Calu3 (cell line): Measurements from ENCODE around the gene RSL1D1. TPM values are rescaled to one million over a fixed set of nuclear protein-coding genes. Genes with fewer than 3 reads are reported as not detected.

Experiments used
- BruUV-seq: library from RNA; stranded (reverse); fragments of 400-500 nt; replicated peaks from 2 replicates; lab custom pipeline; 2021; lab: Mats Ljungman, UMichigan
- CTCF ChIA-PET: fragments of 300-600 bp; sonication (Branson Sonifier 250); formaldehyde crosslinking; loops from one replicate; lab custom pipeline; 2022; ENCODE audit warnings: antibody characterized with exemption; lab: Charles Lee
- DNase-seq: peaks from one replicate; pipeline ENCODE4 v3.0.0; 2022
- H3K27ac Mint-ChIP-seq: one replicate; pipeline ENCODE4 v1.8.0; 2022; ENCODE audit warnings: mixed read lengths; ENCODE audit not compliant: unreplicated experiment
- H3K27me3 Mint-ChIP-seq: one replicate; pipeline ENCODE4 v1.8.0; 2022; ENCODE audit warnings: mixed read lengths; ENCODE audit not compliant: unreplicated experiment
- H3K36me3 Mint-ChIP-seq: one replicate; pipeline ENCODE4 v1.8.0; 2022; ENCODE audit warnings: mild to moderate bottlenecking, moderate library complexity, mixed read lengths; ENCODE audit not compliant: insufficient read depth, unreplicated experiment
- H3K4me1 Mint-ChIP-seq: one replicate; pipeline ENCODE4 v1.8.0; 2022; ENCODE audit warnings: mild to moderate bottlenecking, low read depth, mixed read lengths; ENCODE audit not compliant: unreplicated experiment
- H3K4me3 Mint-ChIP-seq: one replicate; pipeline ENCODE4 v1.8.0; 2022; ENCODE audit warnings: mild to moderate bottlenecking, low read depth, moderate library complexity, mixed read lengths; ENCODE audit not compliant: unreplicated experiment
- H3K9me3 Mint-ChIP-seq: one replicate; pipeline ENCODE4 v1.8.0; 2022; ENCODE audit warnings: low read depth, mixed read lengths; ENCODE audit not compliant: unreplicated experiment
- intact Hi-C: fragments of 100-400 bp; cut with micrococcal nuclease; formaldehyde crosslinking; loops from one replicate; pipeline ENCODE4 v1.10.0; 2022; ENCODE audit not compliant: unreplicated experiment
- total RNA-seq: library from RNA; stranded (reverse); gene quantifications from 2 replicates; pipeline ENCODE4 v1.2.3, GENCODE V29; 2022
- TF ChIP-seq, protein P1 (sequence below): fragments of 200-600 bp; IDR thresholded peaks from one replicate; pipeline ENCODE4 v1.8.0; 2022; ENCODE audit warnings: antibody characterized with exemption; ENCODE audit not compliant: unreplicated experiment

Gene RSL1D1
- total RNA-seq, 1 experiment from 2014 or later, result 239 TPM

DNA sequence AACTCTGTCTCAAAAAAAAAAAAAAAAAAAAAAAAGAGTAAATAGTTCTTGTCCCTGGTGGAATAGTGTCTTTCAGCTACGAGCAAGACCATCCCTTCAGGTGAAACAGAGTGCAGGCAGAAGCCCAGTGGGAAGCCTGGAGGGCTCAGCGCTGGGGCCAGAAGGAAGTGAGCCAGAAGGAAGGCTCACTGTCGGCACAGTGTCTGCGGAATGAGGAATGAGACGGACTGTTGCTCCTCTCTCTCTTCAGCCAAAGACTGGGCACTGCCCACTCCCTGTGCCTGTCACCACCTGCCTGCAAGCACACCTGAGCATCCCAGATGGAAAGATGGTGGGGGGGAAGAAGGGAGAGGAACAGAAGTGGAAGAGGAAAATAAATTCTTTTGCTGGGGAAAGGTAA, 7.5 kb downstream of the RSL1D1 start:
- H3K4me1 Mint-ChIP-seq, result no peaks in the 10 kb centered on the region
- CTCF ChIA-PET, result interaction anchor here (0.7 to 0.9 kb wide), 2 partner anchors 10 to 575 kb away, joined by 3 read pairs; no protein-coding TSS in a partner anchor
- no peaks in the 10 kb centered on the region for H3K9me3 Mint-ChIP-seq
- H3K4me3 Mint-ChIP-seq, result no peak overlapping the region
- no peak for DNase-seq
- no peak overlapping the region for H3K27ac Mint-ChIP-seq
- TF ChIP-seq, protein P1, sequence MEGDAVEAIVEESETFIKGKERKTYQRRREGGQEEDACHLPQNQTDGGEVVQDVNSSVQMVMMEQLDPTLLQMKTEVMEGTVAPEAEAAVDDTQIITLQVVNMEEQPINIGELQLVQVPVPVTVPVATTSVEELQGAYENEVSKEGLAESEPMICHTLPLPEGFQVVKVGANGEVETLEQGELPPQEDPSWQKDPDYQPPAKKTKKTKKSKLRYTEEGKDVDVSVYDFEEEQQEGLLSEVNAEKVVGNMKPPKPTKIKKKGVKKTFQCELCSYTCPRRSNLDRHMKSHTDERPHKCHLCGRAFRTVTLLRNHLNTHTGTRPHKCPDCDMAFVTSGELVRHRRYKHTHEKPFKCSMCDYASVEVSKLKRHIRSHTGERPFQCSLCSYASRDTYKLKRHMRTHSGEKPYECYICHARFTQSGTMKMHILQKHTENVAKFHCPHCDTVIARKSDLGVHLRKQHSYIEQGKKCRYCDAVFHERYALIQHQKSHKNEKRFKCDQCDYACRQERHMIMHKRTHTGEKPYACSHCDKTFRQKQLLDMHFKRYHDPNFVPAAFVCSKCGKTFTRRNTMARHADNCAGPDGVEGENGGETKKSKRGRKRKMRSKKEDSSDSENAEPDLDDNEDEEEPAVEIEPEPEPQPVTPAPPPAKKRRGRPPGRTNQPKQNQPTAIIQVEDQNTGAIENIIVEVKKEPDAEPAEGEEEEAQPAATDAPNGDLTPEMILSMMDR, result no peak
- intact Hi-C loops, result no loop called here
- no peaks in the 10 kb centered on the region for H3K27me3 Mint-ChIP-seq
- peaks cover 94% of the 10 kb centered on the region for H3K36me3 Mint-ChIP-seq
- no TSS peak for BruUV-seq

GRCh38 chr16:11843206-11843605, 8.1 kb downstream of the RSL1D1 start:
- Mint-ChIP-seq H3K4me1 (no peaks in the 10 kb centered on the region), H3K4me3 (no peak overlapping the region), H3K27ac (no peak overlapping the region), H3K36me3 (peaks cover 94% of the 10 kb centered on the region), H3K9me3 (no peaks in the 10 kb centered on the region), H3K27me3 (no peaks in the 10 kb centered on the region)
- intact Hi-C loops, result no loop called here
- DNase-seq, result no peak
- TF ChIP-seq, protein P1, result no peak
- CTCF ChIA-PET, result interaction anchor here (0.7 to 0.9 kb wide), 3 partner anchors 9 to 575 kb away, joined by 3 to 4 read pairs (median 3); no protein-coding TSS in a partner anchor
- BruUV-seq, result no TSS peak

DNA sequence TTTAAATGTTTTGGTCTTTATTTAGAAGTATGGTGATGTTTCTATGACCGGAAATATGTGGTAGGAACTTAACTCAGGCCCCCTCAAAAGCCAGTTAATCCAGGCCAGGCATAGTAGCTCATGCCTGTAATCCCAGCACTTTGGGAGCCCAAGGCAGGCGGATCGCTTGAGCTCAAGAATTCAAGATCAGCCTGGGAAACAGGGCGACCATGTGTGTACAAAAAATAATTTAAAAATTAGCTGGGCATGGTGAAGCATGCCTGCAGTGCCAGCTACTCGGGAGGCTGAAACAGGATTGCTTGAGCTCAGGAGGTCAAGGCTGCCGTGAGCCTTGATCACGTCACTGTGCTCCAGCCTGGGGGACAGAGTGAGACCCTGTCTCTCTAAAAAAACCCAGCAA, 10.3 kb downstream of the RSL1D1 start:
- no peak for DNase-seq
- BruUV-seq, result no TSS peak

DNA sequence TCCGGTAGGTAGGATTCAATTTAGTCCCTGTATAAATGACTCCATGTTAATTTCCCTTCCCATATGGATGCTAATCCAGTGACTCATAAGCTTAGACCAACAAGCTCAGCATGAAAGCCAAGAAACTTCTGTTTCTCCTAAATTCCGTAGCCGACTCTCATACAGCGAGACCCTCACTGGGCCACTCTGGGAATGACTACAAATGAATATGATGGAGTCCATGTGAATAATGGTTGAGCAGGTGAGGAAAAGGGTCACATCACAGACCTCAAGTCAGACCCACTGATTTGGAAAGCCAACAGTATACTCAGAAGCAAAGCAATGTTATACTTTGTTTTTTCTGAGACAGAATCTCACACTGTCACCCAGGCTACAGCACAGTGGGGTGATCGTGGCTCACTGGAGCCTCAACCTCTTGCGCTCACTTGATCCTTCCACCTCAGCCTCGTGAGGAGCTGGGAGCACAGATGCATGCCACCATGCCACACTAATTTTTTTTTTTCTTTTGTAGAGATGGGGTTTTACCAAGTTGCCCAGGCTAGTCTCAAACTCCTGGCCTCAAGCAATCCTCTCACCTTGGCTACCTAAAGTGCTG, 14.6 kb downstream of the RSL1D1 start:
- no TSS peak for BruUV-seq
- no peak overlapping the region for H3K4me3 Mint-ChIP-seq
- H3K36me3 Mint-ChIP-seq, result peaks cover 54% of the 10 kb centered on the region
- no peak overlapping the region for H3K27ac Mint-ChIP-seq
- TF ChIP-seq, protein P1, result no peak
- no peak for DNase-seq
- CTCF ChIA-PET, result interaction anchor here (1.3 kb wide), 1 partner anchor 10 kb away, joined by 3 read pairs; no protein-coding TSS in a partner anchor
- no peaks in the 10 kb centered on the region for H3K4me1 Mint-ChIP-seq
- no peaks in the 10 kb centered on the region for H3K9me3 Mint-ChIP-seq
- intact Hi-C loops, result no loop called here
- H3K27me3 Mint-ChIP-seq, result no peaks in the 10 kb centered on the region

More for the DNA sequence above, 10.3 kb downstream of the RSL1D1 start:
- TF ChIP-seq, protein P1, result no peak
- intact Hi-C loops, result no loop called here
- Mint-ChIP-seq H3K4me1 (no peaks in the 10 kb centered on the region), H3K27ac (no peak overlapping the region), H3K27me3 (no peaks in the 10 kb centered on the region), H3K4me3 (no peak overlapping the region), H3K9me3 (no peaks in the 10 kb centered on the region), H3K36me3 (peaks cover 91% of the 10 kb centered on the region)
- CTCF ChIA-PET, result interaction anchor here (0.9 kb wide), 1 partner anchor 26 kb away, joined by 3 read pairs; no protein-coding TSS in a partner anchor
